ENCODE results near the gene FAM193B. TPM values are rescaled to one million over a fixed set of nuclear protein-coding genes. Genes with fewer than 3 reads are reported as not detected.

FAM193B gene
- total RNA-seq, 6 experiments from 2014 or later, result 22.1 to 55.4 (median 39.2) TPM

DNA sequence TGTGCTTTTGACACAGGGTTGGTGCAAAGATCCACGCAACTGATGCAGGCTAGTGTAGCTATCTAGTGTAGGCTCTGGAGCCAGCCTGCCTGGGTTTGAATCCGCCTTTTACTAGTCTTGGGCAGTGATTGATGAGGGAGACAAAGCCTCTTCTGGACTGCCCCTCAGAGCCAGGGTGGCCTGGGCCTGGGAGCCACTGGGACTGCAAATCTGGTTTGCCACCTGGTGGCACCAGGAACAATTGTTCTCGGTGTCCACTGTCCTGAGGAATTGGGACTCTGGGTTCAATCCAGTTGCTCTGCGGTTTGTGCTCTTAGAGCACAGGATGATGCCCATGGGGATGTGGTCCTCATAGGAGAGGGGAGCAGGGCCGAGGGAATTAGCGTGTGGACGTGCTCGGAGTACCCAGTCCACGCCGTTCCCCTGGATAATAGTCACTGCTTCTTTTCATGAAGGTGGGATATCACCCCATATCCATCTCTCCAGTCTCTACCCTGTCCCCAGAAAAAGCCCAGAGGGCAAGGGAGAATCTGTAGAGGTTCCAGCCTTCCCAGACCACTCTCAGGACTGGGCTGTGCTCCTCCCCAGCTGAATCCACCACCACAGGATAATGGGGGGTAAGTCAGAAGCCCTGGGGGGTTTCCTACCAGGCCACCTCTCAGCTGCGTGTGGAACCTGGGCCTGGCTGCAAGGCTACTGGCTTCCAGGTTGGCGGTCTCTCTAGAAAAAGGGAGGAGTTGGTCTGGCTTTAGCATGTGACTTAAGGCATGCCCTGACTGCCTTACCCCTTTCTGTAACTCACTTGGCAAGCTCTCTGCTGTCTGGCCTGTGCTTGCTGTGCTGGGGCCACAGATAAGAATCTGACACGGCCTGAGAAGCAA, 47.5 kb upstream of the FAM193B start:
- no peaks in the 10 kb centered on the region for H3K9me3 ChIP-seq
- no peak overlapping the region for H3K27ac ChIP-seq
- DNase-seq, result peak in 1 of 3 donors; percentile 42
- H3K36me3 ChIP-seq, result no peaks in the 10 kb centered on the region
- intact Hi-C loops (cut with DNase I), result no loop called here
- H3K27me3 ChIP-seq, result no peaks in the 10 kb centered on the region
- ATAC-seq, result no peak
- 97% methylated on average over 6 of the region's 13 CpGs for WGBS (ENCODE audit: insufficient coverage, low coverage, low lambda C conversion rate, missing lambda C conversion rate)
- peaks cover 0 to 10% (median 5%) of the 10 kb centered on the region in 4 donors for H3K4me1 ChIP-seq
- H3K4me3 ChIP-seq, result no peak overlapping the region
- no peak for TF ChIP-seq POLR2A (IDR thresholded peaks at IDR 0.05)
- TF ChIP-seq, protein P1, sequence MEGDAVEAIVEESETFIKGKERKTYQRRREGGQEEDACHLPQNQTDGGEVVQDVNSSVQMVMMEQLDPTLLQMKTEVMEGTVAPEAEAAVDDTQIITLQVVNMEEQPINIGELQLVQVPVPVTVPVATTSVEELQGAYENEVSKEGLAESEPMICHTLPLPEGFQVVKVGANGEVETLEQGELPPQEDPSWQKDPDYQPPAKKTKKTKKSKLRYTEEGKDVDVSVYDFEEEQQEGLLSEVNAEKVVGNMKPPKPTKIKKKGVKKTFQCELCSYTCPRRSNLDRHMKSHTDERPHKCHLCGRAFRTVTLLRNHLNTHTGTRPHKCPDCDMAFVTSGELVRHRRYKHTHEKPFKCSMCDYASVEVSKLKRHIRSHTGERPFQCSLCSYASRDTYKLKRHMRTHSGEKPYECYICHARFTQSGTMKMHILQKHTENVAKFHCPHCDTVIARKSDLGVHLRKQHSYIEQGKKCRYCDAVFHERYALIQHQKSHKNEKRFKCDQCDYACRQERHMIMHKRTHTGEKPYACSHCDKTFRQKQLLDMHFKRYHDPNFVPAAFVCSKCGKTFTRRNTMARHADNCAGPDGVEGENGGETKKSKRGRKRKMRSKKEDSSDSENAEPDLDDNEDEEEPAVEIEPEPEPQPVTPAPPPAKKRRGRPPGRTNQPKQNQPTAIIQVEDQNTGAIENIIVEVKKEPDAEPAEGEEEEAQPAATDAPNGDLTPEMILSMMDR (IDR thresholded peaks at IDR 0.05), result peak in 2 of 4 donors; percentile 15 to 18

DNA sequence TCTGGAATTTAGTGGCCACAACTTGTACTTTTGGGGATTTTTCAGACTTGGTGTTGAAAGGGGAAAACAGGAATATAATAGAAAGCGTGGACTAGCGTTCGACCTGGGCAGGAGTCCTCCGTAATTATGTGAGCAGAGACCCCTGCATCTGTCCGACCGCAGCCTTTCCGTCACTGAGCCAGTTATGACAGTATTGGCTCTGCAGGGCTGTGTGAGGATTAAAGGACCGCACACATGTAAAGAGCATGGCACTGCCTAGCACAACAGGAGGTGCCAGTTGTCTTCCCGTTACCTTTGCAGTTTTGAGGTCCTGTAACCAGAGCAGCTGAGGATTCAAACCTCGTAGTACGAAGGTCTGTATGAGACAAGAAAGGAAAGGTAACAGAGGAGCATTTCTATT, 46.8 kb upstream of the FAM193B start:
- no peaks in the 10 kb centered on the region for H3K27me3 ChIP-seq
- H3K4me1 ChIP-seq, result peaks cover 0 to 10% (median 5%) of the 10 kb centered on the region in 4 donors
- ATAC-seq, result no peak
- H3K27ac ChIP-seq, result no peak overlapping the region
- H3K36me3 ChIP-seq, result peaks cover 0 to 4% (median 1%) of the 10 kb centered on the region in 4 donors
- WGBS (ENCODE audit: insufficient coverage, low coverage, low lambda C conversion rate, missing lambda C conversion rate), result 84% methylated on average over 8 of the region's 11 CpGs
- TF ChIP-seq, protein P1 (IDR thresholded peaks at IDR 0.05), result no peak
- TF ChIP-seq POLR2A (IDR thresholded peaks at IDR 0.05), result no peak
- intact Hi-C loops (cut with DNase I), result no loop called here
- H3K4me3 ChIP-seq, result peak overlapping the region in 1 of 3 donors; percentile 84
- peak in 1 of 3 donors; percentile 23 for DNase-seq
- H3K9me3 ChIP-seq, result no peaks in the 10 kb centered on the region

DNA sequence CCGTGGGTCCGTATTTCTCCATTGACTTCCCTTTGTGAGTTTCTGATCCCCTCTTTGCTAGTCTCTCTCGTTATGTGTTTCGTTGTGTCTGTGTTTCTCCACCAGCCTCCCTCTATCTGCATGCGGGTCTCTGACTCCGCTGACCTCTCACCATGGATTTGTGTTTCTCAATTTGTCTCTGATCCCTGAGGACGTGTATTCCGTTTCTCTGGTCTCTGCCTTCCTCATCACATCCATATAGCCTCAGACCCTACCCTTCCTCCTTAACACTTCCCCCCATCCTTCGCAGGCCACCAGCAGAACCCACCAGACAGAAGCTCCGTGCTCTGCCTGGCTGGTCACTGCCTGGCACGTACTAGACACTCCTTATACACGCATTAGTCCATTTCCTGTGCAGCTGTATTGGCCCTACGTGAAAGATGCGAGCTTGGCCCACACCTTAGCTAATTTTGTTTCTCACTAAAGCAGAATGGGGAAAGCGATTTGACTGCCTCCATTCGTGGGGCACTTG, 46.2 kb upstream of the FAM193B start:
- DNase-seq (peak in 1 of 3 donors; percentile 37), ATAC-seq (peak in 1 of 4 donors; percentile 5)

DNA sequence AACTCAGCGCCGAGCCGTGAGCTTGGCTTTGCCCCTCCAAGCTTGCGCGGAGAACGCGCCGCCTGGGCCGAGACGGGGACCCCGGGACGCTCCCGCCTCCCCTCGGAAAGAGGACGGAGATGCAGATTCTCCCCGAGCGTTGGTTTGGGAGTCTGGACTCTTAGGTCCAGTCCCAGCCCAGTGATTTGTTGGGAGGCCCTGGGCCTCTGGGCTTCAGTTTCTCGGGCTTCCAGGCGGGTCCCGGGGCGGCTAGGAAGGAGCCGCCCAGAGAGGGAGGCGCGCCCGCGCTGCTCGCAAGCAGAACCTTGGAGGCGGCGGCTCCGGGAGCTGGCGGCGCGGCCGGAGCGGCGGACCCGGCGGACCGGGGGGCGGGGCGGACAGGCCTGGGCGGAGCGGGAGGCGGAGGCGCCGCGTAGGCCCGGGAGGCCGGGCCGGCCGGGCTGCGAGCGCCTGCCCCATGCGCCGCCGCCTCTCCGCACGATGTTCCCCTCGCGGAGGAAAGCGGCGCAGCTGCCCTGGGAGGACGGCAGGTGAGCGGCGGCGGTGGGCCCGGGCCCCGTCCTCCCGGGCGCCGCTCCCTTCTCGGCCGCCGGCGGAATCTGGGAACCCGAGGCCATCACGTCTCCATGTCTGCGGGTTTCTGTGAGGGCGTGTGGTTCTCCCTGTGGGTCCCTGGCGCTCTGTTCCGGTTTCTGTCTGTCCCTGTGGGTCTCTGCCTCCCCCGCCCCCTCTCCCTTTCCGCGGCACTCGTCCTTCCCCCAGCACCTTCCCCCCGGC, 45.6 kb upstream of the FAM193B start, which contains the start of gene B4GALT7:
Gene B4GALT7 (plus strand): TSS at position 402 of the 777 bp plus-strand sequence. CDS start 79 bp downstream, at position 481.
- Histone ChIP-seq H3K4me1 (peaks cover 0 to 10% (median 5%) of the 10 kb centered on the region in 4 donors), H3K27me3 (no peaks in the 10 kb centered on the region), H3K36me3 (peaks cover 3 to 16% (median 11%) of the 10 kb centered on the region in 4 donors), H3K27ac (peak within 1 kb of the TSS; percentile 61 to 77 (median 65)), H3K4me3 (peak within 1 kb of the TSS; percentile 83 to 94 (median 84)), H3K9me3 (no peaks in the 10 kb centered on the region)
- ATAC-seq (peak; percentile 91 to 98 (median 94)), DNase-seq (peak; percentile 87 to 92 (median 88))
- WGBS (ENCODE audit: insufficient coverage, low coverage, low lambda C conversion rate, missing lambda C conversion rate), result 2% methylated on average over 6 of the region's 86 CpGs
- intact Hi-C loops (cut with DNase I), result no loop called here
- peak; percentile 89 for TF ChIP-seq POLR2A (IDR thresholded peaks at IDR 0.05)
- TF ChIP-seq, protein P1 (IDR thresholded peaks at IDR 0.05), result peak in 2 of 4 donors; percentile 7 to 19

More for the DNA sequence above, 46.2 kb upstream of the FAM193B start:
- H3K9me3 ChIP-seq, result no peaks in the 10 kb centered on the region
- H3K4me1 ChIP-seq, result peaks cover 0 to 10% (median 5%) of the 10 kb centered on the region in 4 donors
- H3K27me3 ChIP-seq, result no peaks in the 10 kb centered on the region
- peak overlapping the region in 2 of 3 donors; percentile 65 to 77 for H3K27ac ChIP-seq
- peaks cover 3 to 9% (median 7%) of the 10 kb centered on the region in 4 donors for H3K36me3 ChIP-seq
- H3K4me3 ChIP-seq, result peak overlapping the region; percentile 83 to 94 (median 84)
- TF ChIP-seq POLR2A (IDR thresholded peaks at IDR 0.05), result no peak
- TF ChIP-seq, protein P1 (IDR thresholded peaks at IDR 0.05), result no peak
- intact Hi-C loops (cut with DNase I), result no loop called here
- 3% methylated on average over 16 of the region's 16 CpGs for WGBS (ENCODE audit: insufficient coverage, low coverage, low lambda C conversion rate, missing lambda C conversion rate)

All from right lobe of liver (tissue), 6 donors.